Non-pigmented ciliary epithelial cell (primary cell): ENCODE measurements around the gene NT5C2.
"Not testable (repeated sequence)": the region's sequence is repeated elsewhere in the genome, so short reads cannot be mapped to it uniquely, and the experiment has no call there.

Experiments used
- DNase-seq: peaks from one replicate; pipeline ENCODE4 v3.0.0-alpha.2; 2010; ENCODE audit warnings: low read depth

NT5C2 gene

DNA sequence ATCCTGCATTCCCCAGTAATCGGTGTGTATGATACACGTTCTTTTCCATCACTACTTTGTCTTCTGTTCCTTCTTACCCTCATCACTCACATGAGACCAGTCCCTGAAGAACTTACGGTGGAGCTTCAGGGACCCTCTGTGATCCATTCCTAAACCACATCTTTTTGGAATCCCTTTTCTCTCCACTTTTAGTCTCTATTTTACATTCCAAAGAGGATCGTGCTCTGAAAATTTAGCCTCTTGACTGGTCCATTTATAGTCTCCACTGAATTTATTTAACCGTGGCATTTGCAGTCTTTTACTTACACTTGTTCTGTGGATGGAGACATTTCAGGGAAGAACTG lies 109.1 kb downstream of the NT5C2 start:
- no peak for DNase-seq

DNA sequence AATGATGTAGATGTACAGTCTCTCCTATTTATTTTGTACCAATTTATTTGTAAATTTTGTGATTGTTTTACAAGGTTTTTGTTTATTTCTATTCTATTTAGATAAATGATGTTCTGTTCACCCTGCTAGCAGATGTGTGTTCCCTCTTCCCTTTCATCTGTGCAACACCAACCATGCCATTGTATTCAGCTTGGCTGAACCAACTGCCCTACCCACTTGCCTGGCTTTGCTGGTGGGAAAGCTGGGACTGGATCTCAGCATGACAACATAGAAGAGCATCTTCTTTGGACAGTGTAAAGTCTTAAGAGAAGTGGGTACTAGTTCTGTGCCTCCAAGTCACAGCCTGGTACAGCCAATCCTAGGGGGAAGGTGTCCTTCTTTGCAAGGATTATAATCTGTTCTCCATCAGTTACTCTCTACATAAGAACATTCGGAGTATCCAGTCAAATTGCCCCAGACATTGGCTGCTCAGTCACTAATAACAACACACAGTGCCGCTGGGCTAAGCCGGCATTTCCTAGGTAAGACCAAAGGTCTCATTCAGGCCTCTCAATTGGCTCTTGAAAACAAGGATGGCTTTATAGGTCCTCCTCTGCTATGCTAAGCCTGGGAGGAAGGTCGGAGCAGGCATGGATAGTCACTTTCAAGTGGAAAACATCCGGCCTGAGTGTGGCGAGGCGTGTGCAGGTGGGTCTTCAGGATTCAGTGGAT lies 109.7 kb downstream of the NT5C2 start:
- no peak for DNase-seq

DNA sequence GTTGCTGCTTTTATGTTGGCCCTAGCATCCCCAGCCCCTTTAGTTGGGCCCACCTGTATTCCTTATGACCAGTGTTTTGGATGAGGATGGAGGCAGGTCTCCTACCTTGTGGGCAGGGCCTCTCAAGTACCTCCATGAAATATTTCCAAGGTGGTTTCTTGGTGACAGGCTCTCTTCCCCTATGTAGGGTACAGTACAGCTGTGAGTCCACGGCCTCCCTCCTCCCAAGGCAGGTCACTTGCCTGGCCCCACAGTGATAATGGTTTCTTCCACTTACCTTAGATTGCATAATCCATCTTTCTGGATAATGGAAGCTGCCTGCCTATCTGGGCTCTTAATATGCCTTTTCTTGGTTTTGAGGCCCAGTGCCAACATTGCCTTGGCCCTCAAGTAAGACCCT lies 110.4 kb downstream of the NT5C2 start:
- DNase-seq, result no peak

DNA sequence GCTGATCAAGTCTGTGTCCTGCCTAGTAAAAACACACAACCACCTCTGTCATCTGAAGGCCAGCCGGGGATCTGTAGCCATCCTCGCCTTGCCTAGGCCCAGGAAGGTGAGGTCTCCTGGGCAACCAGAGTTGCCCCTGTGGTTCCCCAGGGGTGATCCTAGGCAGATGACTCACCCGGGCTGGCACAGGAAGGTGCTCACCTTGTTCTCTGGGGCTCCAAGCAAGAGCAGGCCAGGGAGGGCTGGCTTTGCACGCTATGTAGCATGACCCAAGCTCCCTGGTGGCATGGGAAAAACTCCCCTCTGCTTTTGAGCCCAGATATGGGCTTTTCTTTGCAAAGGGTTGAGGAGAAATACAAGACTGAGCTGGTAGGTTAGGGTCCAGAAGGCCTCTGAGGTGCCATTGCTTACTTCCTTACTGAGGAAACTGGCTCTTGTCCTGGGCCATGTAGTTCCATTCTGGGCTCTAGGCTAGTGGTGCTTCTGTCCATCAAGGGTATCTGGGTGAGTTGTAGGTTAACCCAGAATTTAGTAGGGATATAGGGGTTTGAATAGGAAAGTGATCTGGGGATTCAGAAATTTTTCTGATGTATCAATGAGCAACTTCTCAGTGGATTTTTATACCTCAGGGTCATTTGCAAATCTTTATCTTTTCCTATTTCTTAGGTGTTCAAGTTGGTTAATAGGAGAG lies 112.0 kb downstream of the NT5C2 start:
- no peak for DNase-seq

DNA sequence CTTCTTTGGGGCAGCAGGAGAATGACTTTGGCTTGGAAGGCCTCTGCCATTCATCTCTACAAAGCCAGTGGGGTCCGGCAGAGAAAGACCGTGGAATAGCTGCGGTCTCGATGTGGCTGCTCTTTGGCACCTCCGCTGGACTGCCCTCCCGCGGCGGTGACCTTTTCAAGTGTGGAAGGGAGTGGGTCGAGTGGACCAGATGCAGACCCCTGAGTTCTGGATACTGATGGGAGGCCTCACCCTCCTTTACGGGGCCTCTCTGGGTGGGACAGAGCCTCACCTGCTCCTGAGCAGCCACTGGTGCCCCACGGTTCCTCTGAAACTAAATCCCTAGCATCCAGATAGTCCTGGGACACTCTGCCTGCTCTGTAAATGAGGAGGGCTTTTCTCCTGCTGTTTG lies 113.1 kb downstream of the NT5C2 start:
- DNase-seq, result no peak

DNA sequence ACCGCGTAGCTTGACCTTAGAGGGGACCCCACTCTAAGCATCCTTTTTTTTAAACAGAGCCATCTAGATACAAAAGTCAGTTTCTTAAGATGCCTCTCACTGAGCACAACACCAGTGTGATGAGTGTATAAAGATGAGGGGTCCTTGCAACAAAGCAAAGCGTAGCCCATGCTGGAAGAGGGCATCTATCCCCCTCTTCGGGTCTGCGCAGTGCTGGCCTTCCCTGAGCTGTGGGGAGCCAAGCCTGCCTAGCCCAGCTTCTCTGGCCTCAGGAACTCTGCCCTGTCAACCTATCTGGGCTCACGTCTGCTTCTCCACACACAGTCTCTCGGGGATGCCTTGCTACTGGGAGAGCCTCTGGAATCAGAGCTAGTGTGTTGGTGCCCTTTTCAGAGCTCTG lies 114.0 kb downstream of the NT5C2 start:
- no peak for DNase-seq

DNA sequence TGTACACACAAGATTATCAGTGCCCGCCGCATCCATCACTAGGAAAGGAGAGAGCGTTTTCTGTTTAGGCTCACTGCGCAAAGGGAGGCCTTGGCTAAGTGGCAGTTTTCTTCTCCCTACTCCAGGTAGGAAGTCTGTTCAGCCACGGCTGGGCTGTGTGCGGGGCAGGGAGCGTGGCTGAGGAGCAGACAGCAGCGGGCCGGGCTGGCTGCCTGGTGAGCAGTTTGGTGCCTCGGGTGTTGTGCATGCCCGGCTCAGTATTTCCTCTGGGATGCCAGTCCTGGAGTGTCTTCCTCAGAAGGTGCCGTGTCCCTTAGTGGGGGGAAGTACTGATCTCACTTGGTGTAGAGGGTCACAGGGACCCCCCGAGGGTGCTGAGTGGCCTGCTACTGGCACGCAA lies 114.4 kb downstream of the NT5C2 start:
- DNase-seq, result no peak

DNA sequence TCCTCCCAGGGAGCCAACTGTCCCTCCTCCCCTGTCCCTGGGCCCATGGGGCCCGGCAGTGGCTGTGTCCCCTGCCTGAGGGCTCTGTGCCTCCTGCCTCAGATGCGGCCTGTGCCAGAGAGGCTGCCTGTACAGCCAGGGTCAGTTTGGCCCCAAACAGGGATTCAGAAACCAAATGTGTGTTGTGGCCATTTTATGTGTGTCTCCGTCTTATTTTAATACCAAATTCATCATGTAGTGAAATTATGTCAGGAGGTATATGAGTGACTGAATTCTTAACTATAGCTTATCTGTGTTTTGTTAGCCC lies 114.8 kb downstream of the NT5C2 start:
- DNase-seq, result no peak

DNA sequence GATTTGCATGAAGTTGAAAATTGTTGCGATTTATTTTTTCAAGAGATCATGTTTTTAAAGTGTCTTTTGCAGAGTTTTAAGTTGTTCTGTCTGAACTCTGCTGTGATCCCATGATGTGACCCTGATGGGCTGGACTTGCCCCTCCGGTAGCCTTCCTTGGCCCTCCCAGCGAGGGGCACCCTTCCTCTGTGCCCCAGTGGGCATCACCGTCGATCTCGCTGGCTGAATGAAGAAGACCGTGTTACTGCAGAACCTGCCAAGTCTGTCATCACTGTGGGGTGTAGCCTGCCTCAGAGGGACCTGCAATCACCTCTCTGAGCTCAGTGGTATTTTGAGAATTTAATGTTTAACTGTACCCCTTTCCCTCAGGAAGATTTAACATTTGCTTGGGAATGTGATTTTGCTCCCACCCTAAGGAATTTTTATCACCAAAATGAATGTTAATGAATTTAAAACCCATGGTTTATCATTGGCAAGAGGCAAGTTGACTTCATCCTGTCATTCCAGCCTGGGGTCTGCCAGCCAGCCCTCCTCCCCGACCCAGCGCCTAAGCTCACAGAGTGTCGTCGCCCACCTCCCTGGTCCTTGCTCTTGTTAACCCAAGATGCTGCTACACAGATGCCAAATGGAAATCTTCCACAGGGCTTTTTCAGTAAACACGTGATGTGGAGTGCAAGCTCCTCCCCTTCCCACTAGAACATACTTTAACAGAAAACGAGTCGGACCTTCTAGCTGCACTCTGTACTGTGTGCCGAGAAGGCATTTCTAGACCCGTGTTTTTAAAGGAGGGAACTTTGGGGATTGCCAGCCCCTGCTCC lies 115.4 kb downstream of the NT5C2 start:
- no peak for DNase-seq

DNA sequence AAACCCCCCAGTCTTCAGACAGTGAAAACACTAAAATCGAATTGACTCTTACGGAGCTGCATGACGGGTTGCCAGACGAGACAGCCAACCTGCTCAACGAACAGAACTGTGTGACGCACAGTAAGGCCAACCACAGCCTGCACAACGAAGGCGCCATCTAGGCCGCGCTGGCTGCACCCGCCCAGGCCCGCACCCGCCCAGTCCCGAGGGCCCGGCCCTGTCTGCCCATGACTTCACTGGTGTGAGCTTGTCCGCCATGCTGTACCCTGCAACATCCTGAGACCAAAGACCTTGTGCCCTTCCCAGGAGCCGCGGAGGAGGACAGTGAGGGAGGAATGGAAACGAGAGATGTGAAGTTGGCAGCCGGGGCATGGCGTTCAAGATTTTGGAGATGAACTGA lies 116.1 kb downstream of the NT5C2 start:
- no peak for DNase-seq

DNA sequence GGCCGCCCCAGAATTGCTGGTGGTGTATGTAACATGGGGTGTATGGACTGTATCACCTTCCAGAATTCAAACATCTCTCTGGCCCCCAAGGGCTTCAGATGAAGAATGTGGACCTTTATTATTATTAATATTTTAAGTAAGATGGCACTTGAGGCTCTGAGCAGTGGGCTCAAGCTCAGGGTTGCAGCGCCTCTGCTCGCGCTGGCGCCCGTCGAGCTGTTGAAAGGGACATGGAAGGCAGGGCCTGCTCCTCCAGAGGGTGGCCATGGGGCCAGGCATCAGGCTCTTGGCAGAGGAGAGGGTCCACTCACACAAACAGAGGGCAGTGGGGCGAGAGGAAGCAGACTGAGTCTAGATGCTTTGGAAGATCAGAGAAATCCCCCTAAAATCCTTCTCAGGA lies 120.2 kb downstream of the NT5C2 start:
- no peak for DNase-seq

DNA sequence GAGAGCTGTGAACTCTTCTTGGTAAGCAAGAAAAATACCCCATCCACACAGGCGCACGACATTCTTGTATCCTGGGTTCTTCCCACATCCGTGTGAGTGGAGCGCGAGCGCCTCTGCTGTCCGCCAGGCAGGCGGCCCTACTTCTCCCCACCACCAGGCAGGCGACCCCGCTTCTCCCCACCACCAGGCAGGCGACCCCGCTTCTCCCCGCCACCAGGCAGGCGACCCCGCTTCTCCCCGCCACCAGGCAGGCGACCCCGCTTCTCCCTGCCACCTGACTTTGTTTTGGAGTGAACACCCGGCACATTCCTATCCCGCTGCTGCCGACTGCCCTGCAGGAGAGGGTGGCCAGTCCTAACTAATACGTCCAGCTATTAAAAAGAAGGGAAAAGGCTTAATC lies 120.8 kb downstream of the NT5C2 start:
- DNase-seq, result no peak

DNA sequence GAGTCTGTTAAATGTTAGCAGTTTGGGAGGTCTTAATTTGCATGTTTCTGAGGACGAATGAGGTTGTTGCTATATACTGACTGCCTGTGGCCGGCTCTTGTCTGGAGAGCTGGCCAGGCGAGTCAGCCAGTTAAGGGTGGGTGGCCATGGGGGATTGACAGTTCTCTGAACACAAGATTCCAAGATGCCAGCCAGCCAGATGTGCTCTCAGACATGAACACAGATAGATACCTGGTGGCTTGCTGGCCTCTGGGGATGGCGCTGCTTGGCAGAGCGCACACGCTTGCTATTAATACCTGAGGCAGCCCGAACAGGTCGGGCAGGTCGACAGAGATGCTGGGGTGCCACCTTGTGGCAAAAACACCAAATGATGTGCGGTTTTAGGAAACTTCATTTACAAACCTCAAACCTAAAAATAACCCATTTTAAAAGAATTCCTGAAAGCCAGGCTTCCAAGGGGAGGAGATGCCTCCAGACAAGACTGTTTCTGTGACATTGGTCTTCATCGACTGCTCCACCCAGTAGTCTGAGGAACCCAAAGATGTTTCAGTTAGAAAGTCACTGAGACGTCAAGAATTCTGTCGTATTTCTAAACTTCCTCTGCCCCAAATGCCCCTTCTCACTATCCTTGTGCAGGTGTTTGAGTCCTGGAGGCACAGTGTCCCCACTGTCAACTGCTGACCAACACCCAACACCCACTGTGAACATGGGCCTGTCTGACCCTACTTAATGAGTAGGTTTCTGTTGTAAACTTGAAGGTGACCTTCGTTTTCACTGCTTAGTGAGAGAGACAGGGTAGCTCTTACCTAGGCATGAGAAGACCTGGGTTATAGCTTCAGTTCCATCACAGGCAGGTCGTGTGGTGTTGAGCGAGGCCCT lies 123.4 kb downstream of the NT5C2 start:
- DNase-seq, result no peak

DNA sequence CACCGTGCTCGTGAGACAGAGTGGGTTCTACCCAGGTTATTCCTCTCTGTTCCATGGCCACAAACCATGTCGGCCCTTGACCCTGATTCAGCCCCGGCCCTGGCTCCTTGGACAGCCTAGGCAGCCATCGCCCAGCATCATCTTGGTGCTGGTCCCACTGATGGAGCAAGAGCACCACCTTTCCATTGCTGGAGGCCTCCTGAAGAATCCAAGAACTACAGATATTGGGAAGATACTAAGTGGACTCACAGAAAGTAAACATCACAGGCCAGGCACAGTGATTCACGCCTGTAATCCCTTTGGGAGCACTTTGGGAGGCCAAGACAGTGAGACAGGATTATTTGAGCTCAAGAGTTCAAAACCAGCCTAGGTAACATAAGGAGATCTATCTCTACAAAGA lies 125.1 kb downstream of the NT5C2 start:
- no peak for DNase-seq

DNA sequence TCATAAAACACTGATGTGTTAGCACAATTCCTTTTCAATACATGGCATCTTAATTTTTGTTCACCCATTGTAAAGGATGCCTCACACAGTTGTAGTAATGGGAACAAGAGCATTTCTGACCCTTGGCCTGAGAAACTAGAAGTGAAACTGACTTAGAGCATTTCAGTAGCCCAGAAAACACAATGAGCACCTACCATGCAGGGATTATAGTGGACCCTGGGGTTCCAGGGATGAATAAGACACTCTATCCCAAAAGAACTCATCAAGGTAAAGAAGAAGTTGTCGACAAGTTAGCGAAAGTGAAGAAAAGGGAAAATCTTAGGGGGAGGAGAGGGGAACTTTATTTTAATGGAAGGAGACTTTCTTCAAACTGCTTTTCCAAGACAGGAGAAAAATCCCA lies 125.6 kb downstream of the NT5C2 start:
- no peak for DNase-seq

DNA sequence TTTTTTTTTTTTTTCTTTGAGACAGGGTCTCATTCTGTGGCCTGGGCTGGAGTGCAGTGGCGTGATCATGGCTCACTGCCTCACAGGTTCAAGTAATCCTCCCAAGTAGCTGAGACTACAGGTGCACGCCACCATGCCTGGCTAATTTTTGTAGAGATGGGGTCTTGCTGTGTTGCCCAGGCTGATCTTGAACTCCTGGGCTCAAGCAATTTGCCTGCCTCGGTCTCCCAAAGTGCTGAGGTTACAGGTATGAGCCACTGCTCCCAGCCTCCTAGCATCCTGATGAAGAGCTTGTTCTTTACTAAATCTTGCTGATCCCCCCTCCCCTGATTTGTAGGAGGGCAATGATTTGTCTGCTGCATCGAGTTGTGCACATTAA lies 126.0 kb downstream of the NT5C2 start:
- DNase-seq, result not testable (repeated sequence)

DNA sequence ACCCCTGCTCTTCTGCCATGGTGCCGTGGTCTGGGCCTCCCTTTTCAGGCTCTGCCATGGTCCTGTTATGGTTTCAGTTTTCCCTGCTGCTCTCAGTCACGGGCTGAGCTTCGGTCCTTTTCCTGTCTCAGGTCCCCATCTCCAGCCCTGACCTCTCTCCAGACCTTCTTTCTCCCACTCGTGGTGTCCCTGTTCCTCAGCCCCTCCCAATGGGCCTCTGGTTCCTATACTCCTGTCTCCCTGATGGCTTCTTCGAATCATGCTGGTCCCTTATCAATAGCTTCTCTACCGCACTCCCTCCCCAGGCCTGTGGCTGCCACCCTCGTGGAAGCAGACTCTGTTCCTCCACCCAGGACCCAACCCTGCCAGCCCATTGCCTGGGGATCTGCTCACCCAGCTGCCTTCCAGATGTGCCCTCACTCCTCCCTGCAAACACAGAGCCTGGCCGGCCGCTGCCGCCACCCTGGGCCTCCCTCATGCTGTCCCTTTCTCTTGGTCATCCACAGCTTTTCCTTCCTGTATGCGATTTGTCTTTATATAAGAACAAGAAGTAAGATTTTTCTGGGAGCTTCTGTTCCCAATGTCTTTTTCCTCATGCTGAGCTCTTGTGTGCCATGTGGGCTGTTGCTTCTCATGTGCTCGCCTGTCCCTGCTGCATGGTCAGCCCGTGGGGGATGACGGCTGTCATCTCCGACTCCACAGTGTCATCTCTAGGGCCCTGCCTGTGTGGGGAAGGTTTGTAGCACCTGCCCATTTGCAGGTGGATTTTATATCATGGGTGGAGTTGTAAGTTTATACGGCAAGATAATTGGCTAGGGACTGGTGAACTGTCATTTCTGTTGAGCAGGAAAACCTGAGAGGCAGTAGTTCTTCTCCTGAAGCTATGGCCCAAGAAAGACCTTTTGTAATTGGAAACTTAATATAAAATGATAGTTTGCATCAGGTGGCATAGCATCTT lies 126.7 kb downstream of the NT5C2 start:
- no peak for DNase-seq

DNA sequence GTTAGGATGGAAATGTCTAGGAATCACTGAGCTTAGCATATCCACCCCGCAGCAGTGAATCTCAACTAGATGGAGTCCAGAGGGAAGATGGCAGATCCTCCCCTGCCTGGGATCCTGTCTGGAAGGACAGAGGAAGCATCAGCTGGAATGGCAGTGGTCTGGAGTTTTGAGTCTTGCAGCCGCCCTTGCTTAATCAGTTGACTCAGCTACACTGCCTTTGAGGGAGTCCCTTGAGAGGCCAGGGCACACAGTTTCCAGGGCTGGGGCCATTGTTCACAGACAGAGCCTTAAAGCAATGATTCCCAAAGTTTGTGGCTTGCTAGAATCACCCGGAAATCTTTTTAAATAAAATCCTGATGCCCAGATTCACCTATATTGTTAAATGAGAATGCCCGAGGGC lies 128.1 kb downstream of the NT5C2 start:
- no peak for DNase-seq

DNA sequence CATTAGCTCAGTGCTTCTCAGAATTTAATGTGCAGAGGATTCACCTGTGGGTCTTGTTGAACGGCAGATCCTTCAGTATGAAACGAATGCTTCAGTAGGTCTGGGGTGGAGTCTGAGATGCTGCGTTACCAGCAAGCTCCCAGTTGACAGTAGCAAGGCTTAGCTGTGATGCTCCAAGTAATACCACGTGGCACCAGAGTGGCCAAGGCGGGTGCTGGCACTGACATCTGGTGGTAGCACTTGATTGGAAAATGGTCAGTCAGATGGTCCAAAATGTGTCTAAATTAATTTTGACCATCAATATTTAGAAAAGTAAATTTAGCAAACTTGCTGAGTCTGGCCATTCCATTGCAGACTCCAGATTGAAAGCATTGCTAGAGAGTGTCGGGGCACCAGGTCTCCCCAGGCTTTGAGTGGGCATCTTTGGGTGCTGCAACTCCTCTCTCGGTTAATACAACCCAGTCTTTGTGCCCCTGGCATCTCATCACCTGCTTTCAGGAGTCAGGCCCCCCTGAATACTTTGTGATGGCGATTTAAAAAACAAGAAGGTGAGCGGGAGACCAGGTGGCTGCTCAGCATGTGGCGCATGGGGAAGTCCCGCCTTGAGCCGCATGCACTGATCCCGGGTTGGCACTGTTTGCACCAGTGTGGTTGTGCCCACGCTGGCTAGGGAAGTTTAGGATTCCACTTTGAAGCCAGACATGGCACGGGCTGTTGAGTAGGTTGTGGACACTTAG lies 130.1 kb downstream of the NT5C2 start:
- no peak for DNase-seq

DNA sequence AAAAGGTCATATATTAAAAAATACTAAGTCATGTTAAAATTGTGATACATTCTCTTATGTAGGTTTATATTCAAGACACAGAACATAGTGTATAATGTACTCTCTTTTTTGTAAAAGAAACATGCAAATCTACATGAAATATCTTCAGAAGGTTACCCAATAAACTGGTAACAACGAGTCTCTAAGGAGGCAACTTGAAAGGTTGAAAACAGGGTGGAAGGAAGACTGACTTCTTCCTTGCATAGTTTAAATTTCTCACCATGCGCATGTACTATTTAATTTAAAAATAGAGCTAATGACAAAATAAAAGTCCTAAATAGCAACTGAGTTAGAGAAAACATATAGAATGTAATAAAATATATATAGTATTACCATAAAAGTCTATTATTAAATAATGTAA lies 132.5 kb downstream of the NT5C2 start:
- no peak for DNase-seq

DNA sequence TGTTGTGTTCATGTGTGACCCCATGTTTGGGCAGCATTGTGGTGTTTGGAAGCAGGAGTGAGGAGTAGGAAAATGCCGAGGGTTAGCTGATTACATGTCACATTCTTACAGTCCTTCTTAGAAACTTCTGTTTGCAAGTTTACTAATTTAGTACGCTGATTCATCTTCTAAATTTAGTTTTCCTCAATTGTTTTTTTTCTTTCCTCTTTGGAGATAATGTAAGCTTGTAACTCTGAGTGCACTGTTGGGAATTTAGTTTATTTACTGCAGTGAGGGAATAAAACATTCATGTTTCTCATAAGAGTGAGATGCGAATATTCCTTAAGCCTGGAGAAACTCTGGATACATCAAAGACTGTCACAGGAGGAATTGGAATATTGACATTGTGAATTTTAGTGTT lies 135.0 kb downstream of the NT5C2 start:
- DNase-seq, result no peak
